ENCODE results near the gene SLIT3.
"Not testable (repeated sequence)": the region's sequence is repeated elsewhere in the genome, so short reads cannot be mapped to it uniquely, and the experiment has no call there.

SLIT3 gene

GRCh38 chr5:168648576-168648975 is 652.4 kb downstream of the SLIT3 start:
- no peak for DNase-seq

DNA sequence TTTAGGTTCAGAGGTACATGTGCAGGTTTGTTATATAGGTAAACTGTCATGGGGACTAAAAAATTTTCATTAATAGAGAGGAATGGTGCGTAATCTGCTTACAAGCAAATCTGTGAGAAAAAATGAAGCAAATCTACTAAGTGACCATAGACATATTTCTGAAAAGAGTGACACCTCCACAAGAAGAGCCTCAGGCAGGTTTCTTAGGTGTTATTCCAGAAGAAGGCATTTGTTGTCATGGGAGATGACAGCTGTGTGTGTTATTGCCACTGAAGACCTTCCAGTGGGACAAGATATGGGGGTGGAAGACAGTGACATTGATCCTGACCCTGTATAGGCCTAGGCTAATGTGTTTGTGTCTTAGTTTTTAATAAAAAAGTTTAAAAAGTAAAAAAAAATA is 652.9 kb downstream of the SLIT3 start:
- no peak for DNase-seq

GRCh38 chr5:168647083-168647482 is 653.9 kb downstream of the SLIT3 start:
- no peak for DNase-seq

- no peak for DNase-seq
Measured at GRCh38 chr5:168646335-168646734, 654.6 kb downstream of the SLIT3 start.

DNA sequence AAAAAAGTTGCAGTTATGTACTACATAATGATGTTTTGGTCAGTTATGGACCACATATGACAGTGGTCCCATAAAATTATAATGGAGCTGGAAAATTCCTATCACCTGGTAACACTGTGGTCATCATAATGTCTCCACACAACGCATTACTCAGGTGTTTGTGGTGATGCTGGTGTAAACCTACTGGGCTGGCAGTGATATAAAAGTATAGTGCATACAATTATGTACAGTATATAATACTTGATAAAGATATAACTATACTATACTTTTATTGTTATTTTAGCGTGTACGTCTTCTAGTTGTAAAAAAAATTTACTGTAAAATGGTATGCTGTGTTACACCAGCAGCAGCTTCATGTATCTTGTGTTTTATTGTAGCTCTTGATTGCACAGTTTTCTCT is 655.7 kb downstream of the SLIT3 start:
- DNase-seq: no peak

GRCh38 chr5:168642019-168642418 is 658.9 kb downstream of the SLIT3 start:
- DNase-seq: no peak

- not testable (repeated sequence) for DNase-seq
Measured at GRCh38 chr5:168638846-168639245, 662.1 kb downstream of the SLIT3 start.

GRCh38 chr5:168637793-168638192 is 663.1 kb downstream of the SLIT3 start:
- no peak for DNase-seq

DNA sequence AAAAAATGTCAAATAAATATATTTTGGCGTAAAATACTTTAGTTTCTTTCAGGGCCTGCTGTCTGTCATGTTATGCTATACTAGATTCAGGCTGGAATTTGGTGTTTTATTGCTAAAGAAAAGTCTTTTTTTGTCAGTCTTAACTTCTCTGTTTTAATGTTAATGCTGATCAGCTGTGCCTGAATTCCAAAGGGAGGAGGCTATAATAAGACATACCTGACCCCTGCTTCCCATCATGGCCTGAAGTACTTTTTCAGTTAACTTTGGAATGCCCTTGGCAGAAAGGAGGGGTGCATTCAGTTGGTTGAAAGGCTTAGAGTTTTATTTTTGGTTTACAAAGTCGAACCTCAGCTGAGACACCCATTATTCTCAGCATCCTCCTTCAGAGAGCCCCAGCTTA is 663.7 kb downstream of the SLIT3 start:
- DNase-seq: no peak

GRCh38 chr5:168630958-168631357 is 670.0 kb downstream of the SLIT3 start:
- DNase-seq: not testable (repeated sequence)

DNA sequence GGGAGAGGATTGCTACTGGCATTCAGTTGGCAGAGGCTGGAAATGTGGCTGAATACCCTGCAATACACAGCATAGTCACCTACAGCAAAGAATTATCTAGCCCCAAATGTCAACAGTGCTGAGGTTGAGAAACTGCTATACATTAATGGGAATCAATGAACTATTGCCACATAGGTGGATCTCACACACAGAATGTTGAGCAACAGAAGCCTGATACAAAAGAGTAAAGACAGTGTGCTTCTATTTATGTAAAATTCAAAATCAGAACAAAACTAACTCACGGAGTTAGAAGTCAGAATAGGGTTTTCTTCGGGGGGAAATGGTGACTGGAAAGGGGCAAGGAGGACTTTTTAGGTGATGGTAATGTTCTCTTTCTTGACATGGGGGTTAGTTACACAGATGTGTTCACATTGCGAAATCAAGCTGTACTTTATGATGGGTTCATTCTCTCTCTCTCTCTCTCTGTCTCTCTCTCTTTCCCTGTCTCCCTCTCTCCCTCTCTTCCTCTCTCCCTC is 676.0 kb downstream of the SLIT3 start:
- no peak for DNase-seq

GRCh38 chr5:168620807-168621206 is 680.1 kb downstream of the SLIT3 start:
- DNase-seq: no peak

GRCh38 chr5:168614661-168615060 is 686.3 kb downstream of the SLIT3 start:
- no peak for DNase-seq

- no peak for DNase-seq
Measured at GRCh38 chr5:168613996-168614395, 686.9 kb downstream of the SLIT3 start.

GRCh38 chr5:168613396-168613795 is 687.5 kb downstream of the SLIT3 start:
- no peak for DNase-seq

GRCh38 chr5:168612996-168613395 is 687.9 kb downstream of the SLIT3 start:
- DNase-seq: no peak

DNA sequence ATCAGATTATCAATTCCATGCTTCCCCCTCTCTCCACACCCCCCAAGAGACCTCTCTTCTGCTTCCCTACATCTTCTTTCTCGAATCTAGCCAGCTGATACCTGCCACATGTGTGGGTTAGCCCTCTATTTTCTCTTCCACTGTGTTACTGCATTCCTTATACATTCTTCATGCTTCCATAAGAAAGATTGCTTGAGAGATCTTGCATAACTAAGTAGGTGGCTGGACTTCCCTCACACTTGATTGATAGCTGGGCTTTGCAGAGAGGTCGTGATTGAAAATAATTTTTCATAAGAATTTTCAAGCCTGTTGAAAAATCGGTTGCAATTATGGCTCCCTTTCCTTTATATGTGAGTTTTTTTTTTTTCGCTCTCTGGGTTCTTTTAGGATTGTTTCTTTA is 688.8 kb downstream of the SLIT3 start:
- DNase-seq: no peak
